Measurements from ENCODE around the gene RB1.
"Not testable (repeated sequence)": the region's sequence is repeated elsewhere in the genome, so short reads cannot be mapped to it uniquely, and the experiment has no call there.

RB1 gene

GRCh38 chr13:48404952-48405351 is 101.4 kb downstream of the RB1 start:
- DNase-seq (ENCODE audit: low read depth in 1 of 2, low spot score in 1 of 2) = no peak

GRCh38 chr13:48405875-48406274 is 102.3 kb downstream of the RB1 start:
- DNase-seq (ENCODE audit: low read depth in 1 of 2, low spot score in 1 of 2) = no peak

- no peak for DNase-seq (ENCODE audit: low read depth in 1 of 2, low spot score in 1 of 2)
These were observed 106.6 kb downstream of the RB1 start for GRCh38 chr13:48410199-48410598.

- no peak for DNase-seq (ENCODE audit: low read depth in 1 of 2, low spot score in 1 of 2)
These were observed 107.7 kb downstream of the RB1 start for GRCh38 chr13:48411147-48411794.

GRCh38 chr13:48411841-48412531 is 108.4 kb downstream of the RB1 start:
- no peak for DNase-seq (ENCODE audit: low read depth in 1 of 2, low spot score in 1 of 2)

- DNase-seq (ENCODE audit: low read depth in 1 of 2, low spot score in 1 of 2) = no peak
These were observed 109.4 kb downstream of the RB1 start, which contains the start of gene LPAR6 for GRCh38 chr13:48412881-48413351. Gene LPAR6, minus strand, starts transcription at chr13:48413113. Its CDS starts 690 bp downstream, at chr13:48412423.

- DNase-seq (ENCODE audit: low read depth in 1 of 2, low spot score in 1 of 2) = no peak
These were observed 111.0 kb downstream of the RB1 start for GRCh38 chr13:48414501-48414900.

- DNase-seq (ENCODE audit: low read depth in 1 of 2, low spot score in 1 of 2) = no peak
These were observed 112.0 kb downstream of the RB1 start for GRCh38 chr13:48415516-48415915.

GRCh38 chr13:48422003-48422402 is 118.5 kb downstream of the RB1 start:
- DNase-seq (ENCODE audit: low read depth in 1 of 2, low spot score in 1 of 2) = not testable (repeated sequence)

- DNase-seq (ENCODE audit: low read depth in 1 of 2, low spot score in 1 of 2) = no peak
These were observed 120.7 kb downstream of the RB1 start for GRCh38 chr13:48424212-48424611.

GRCh38 chr13:48426052-48426451 is 122.5 kb downstream of the RB1 start:
- no peak for DNase-seq (ENCODE audit: low read depth in 1 of 2, low spot score in 1 of 2)

- DNase-seq (ENCODE audit: low read depth in 1 of 2, low spot score in 1 of 2) = not testable (repeated sequence)
These were observed 123.3 kb downstream of the RB1 start for GRCh38 chr13:48426755-48427298.

GRCh38 chr13:48429036-48429435 is 125.5 kb downstream of the RB1 start:
- DNase-seq (ENCODE audit: low read depth in 1 of 2, low spot score in 1 of 2) = no peak

- no peak for DNase-seq (ENCODE audit: low read depth in 1 of 2, low spot score in 1 of 2)
These were observed 126.3 kb downstream of the RB1 start for GRCh38 chr13:48429886-48430285.

GRCh38 chr13:48431431-48431830 is 127.9 kb downstream of the RB1 start:
- DNase-seq (ENCODE audit: low read depth in 1 of 2, low spot score in 1 of 2) = no peak

GRCh38 chr13:48431987-48432615 is 128.6 kb downstream of the RB1 start:
- DNase-seq (ENCODE audit: low read depth in 1 of 2, low spot score in 1 of 2) = no peak

- DNase-seq (ENCODE audit: low read depth in 1 of 2, low spot score in 1 of 2) = no peak
These were observed 130.6 kb downstream of the RB1 start for GRCh38 chr13:48434200-48434599.

GRCh38 chr13:48436661-48437288 is 133.2 kb downstream of the RB1 start:
- no peak for DNase-seq (ENCODE audit: low read depth in 1 of 2, low spot score in 1 of 2)

GRCh38 chr13:48437371-48437770 is 133.8 kb downstream of the RB1 start:
- DNase-seq (ENCODE audit: low read depth in 1 of 2, low spot score in 1 of 2) = no peak

GRCh38 chr13:48443442-48444208 is 140.1 kb downstream of the RB1 start:
- DNase-seq (ENCODE audit: low read depth in 1 of 2, low spot score in 1 of 2) = no peak

- no peak for DNase-seq (ENCODE audit: low read depth in 1 of 2, low spot score in 1 of 2)
These were observed 142.9 kb downstream of the RB1 start for GRCh38 chr13:48446464-48446863.
